Smooth muscle cell (in vitro differentiated cells): ENCODE measurements around the gene BAIAP2. TPM values are rescaled to one million over a fixed set of nuclear protein-coding genes. Genes with fewer than 3 reads are reported as not detected.

ENCODE experiments used
- DNase-seq: peaks from one replicate; lab custom pipeline; 2025; ENCODE audit not compliant: unreplicated experiment; lab: John Stamatoyannopoulos, UW
- H2AFZ ChIP-seq: fragments of 200-600 bp; sonication (generic); 2 replicates; pipeline ENCODE4 v1.6.0; 2016; ENCODE audit warnings: antibody characterized with exemption, low read depth, mild to moderate bottlenecking
- H3F3A ChIP-seq: fragments of 200-600 bp; sonication (generic); 2 replicates; pipeline ENCODE4 v1.6.0; 2017; ENCODE audit warnings: antibody characterized with exemption, low read depth
- H3K27ac ChIP-seq: fragments of 200-600 bp; sonication (generic); 2 replicates; pipeline ENCODE4 v1.5.1; 2016; ENCODE audit warnings: low read depth, mild to moderate bottlenecking
- H3K27me3 ChIP-seq: fragments of 200-600 bp; sonication (generic); 2 replicates; pipeline ENCODE4 v1.6.1; 2016; ENCODE audit warnings: low read depth, mild to moderate bottlenecking
- H3K36me3 ChIP-seq: fragments of 200-600 bp; sonication (generic); 2 replicates; pipeline ENCODE4 v1.5.1; 2016; ENCODE audit warnings: low read depth
- H3K4me1 ChIP-seq: fragments of 200-600 bp; sonication (generic); 2 replicates; pipeline ENCODE4 v1.5.1; 2016; ENCODE audit warnings: low read depth
- H3K4me2 ChIP-seq: fragments of 200-600 bp; sonication (generic); 2 replicates; pipeline ENCODE4 v1.6.0; 2016; ENCODE audit warnings: mild to moderate bottlenecking
- H3K4me3 ChIP-seq: fragments of 200-600 bp; sonication (generic); 2 replicates; pipeline ENCODE4 v1.5.1; 2016; ENCODE audit warnings: mild to moderate bottlenecking
- H3K79me2 ChIP-seq: fragments of 200-600 bp; sonication (generic); 2 replicates; pipeline ENCODE4 v1.6.0; 2016; ENCODE audit warnings: low read depth, mild to moderate bottlenecking
- H3K9ac ChIP-seq: fragments of 200-600 bp; sonication (generic); 2 replicates; pipeline ENCODE4 v1.6.0; 2016; ENCODE audit warnings: low read depth
- H3K9me3 ChIP-seq: fragments of 200-600 bp; sonication (generic); replicated peaks from 2 replicates; pipeline ENCODE4 v1.5.1; 2016; ENCODE audit warnings: low read depth
- H4K20me1 ChIP-seq: fragments of 200-600 bp; sonication (generic); 2 replicates; pipeline ENCODE4 v1.6.0; 2016; ENCODE audit warnings: low read depth
- CTCF ChIP-seq: fragments of 200-600 bp; sonication (generic); IDR thresholded peaks from 2 replicates; pipeline ENCODE4 v1.5.1; 2017; ENCODE audit warnings: borderline replicate concordance, mild to moderate bottlenecking, antibody characterized with exemption; ENCODE audit not compliant: insufficient read depth, poor library complexity, severe bottlenecking
- WGBS: methylation state at CpG from one replicate; pipeline ENCODE4 v1.1.7; 2016; ENCODE audit warnings: low lambda C conversion rate; 5-methylcytosine and 5-hydroxymethylcytosine counted together
- polyA plus RNA-seq: library from polyadenylated mRNA; unstranded; fragments of >200 nt; fragmentation: Nextera tagmentation; extraction: Ambion mirVana; gene quantifications from 2 replicates; pipeline ENCODE4 v1.2.1, GENCODE V29; 2016
- total RNA-seq: library from RNA; depleted of rRNA; stranded (reverse); fragments of >200 nt; gene quantifications from 2 replicates; pipeline ENCODE4 v1.2.3, GENCODE V29; 2014

Gene BAIAP2
- total and polyA plus RNA-seq, 2 experiments from 2014 or later, result 26.6 to 41.9 TPM

DNA sequence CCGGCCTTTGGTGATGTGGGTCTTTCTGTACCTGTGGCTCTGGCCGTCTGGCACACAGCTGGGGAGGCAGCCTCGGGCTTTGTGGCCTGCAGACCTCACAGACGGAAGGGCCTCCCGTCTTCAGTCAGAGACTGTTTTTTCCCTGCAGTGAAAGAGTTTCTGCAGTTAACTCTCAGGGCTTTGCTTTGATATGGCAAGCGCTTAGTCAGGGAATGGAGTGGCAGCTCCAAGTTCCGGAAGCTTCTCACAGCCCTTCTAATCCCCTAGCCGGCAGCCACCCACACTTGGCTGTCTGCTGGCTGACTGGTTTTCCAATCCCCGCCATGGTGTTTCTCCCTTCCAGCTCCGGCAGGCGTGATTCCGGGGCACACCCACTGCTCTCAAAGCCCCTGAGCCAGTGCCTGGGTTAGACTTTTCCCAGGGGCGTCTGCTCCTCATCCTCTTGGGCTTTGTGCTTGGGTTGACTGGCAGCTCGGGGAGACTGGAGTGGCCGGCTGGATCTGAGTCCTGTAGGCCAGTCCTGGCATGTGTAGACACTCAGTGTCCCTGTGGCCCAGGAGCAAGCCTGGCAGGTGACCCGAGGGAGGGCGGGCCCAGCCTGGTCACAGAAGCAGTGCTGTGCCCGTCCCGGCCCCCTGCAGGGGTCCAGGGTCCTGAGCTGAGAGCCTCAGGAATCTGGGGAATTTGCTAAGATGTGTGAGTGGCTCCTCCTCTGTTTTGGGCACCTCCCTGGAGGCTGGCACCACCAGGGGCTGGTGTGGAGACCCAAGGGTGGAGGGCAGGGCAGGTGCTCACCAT lies 29.9 kb downstream of the BAIAP2 start:
- 14% methylated on average over 19 of the region's 19 CpGs for WGBS
- DNase-seq, result peak; percentile 34
- H3K4me2 ChIP-seq, result peak overlapping the region; percentile 67
- TF ChIP-seq CTCF, result no peak
- H3K27me3 ChIP-seq, result no peaks in the 10 kb centered on the region
- peaks cover 58% of the 10 kb centered on the region for H4K20me1 ChIP-seq
- no peaks in the 10 kb centered on the region for H3K9me3 ChIP-seq
- H3K9ac ChIP-seq, result peak overlapping the region; percentile 58
- H3K36me3 ChIP-seq, result no peaks in the 10 kb centered on the region
- H3K79me2 ChIP-seq, result peaks cover 13% of the 10 kb centered on the region
- peaks cover 11% of the 10 kb centered on the region for H3F3A ChIP-seq
- H3K4me3 ChIP-seq, result no peak overlapping the region
- no peak overlapping the region for H2AFZ ChIP-seq
- peaks cover 46% of the 10 kb centered on the region for H3K4me1 ChIP-seq
- peak overlapping the region; percentile 87 for H3K27ac ChIP-seq

- Histone ChIP-seq H3K36me3 (no peaks in the 10 kb centered on the region), H3K9ac (peak overlapping the region; percentile 43), H3K4me3 (no peak overlapping the region), H3K9me3 (no peaks in the 10 kb centered on the region), H3K27ac (peak overlapping the region; percentile 87), H4K20me1 (peaks cover 64% of the 10 kb centered on the region), H3K4me2 (peak overlapping the region; percentile 67), H2AFZ (no peak overlapping the region), H3K79me2 (peaks cover 13% of the 10 kb centered on the region), H3F3A (peaks cover 11% of the 10 kb centered on the region), H3K27me3 (no peaks in the 10 kb centered on the region), H3K4me1 (peaks cover 46% of the 10 kb centered on the region)
- no peak for TF ChIP-seq CTCF
- DNase-seq, result no peak
- WGBS, result 72% methylated on average over 10 of the region's 10 CpGs
Observed at GRCh38 chr17:81065500-81065899, 30.5 kb downstream of the BAIAP2 start.

- no peaks in the 10 kb centered on the region for H3K9me3 ChIP-seq
- H3K36me3 ChIP-seq, result no peaks in the 10 kb centered on the region
- H3K4me2 ChIP-seq, result peak overlapping the region; percentile 67
- TF ChIP-seq CTCF, result no peak
- H2AFZ ChIP-seq, result no peak overlapping the region
- H4K20me1 ChIP-seq, result peaks cover 70% of the 10 kb centered on the region
- peaks cover 11% of the 10 kb centered on the region for H3F3A ChIP-seq
- WGBS, result 95% methylated on average over 9 of the region's 9 CpGs
- H3K27ac ChIP-seq, result peak overlapping the region; percentile 87
- H3K4me3 ChIP-seq, result no peak overlapping the region
- DNase-seq, result no peak
- no peaks in the 10 kb centered on the region for H3K27me3 ChIP-seq
- H3K79me2 ChIP-seq, result peaks cover 13% of the 10 kb centered on the region
- H3K4me1 ChIP-seq, result peaks cover 46% of the 10 kb centered on the region
- no peak overlapping the region for H3K9ac ChIP-seq
Observed at GRCh38 chr17:81066072-81066471, 31.1 kb downstream of the BAIAP2 start.
